ENCODE data around the gene ATG7.
"Not testable (repeated sequence)": the region's sequence is repeated elsewhere in the genome, so short reads cannot be mapped to it uniquely, and the experiment has no call there.

The ATG7 gene

DNA sequence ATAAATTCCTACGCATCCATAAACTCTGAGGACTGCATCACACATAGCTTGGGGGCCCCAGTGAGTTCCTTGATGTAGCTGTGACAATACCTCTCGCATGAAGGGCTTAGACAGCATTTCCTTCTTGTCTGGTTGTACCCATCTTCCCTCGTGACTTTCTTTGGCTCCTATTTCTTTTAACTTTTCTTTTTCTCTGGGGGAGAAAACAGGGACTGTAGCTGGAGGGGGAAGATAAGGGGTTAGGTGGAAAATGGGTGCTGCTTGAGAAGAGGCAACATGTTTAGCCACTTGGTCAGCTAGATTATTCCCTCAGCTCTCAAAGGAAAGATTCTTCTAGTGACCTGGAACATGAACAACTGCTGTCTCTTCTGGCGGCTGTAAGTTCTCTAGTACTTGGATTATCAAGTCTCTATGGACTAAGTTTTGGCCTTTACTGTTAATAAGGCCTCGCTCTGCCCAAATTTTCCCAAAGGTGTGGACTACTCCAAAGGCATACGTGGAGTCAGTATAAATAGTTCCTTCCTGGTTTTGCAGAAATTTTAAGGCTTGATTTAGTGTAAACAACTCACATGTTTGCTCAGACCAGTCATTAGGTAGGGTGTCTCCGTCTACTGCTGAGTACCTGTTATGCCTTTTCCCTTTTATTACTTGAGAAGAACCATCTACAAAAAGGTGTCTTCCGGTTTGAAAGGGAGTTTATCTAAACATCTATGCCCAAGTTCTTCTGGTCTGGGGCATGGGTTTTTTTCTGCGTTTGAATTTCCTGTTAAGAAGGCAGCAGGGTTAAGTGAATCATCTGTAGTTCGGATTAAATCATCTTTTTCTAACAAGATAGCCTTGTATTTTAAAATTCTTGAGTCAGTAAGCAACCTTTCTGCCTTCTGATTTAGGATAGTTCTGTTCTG is 21.0 kb upstream of the ATG7 start:
- no peak for DNase-seq (ENCODE audit: low read depth)
- TF ChIP-seq, protein P1, sequence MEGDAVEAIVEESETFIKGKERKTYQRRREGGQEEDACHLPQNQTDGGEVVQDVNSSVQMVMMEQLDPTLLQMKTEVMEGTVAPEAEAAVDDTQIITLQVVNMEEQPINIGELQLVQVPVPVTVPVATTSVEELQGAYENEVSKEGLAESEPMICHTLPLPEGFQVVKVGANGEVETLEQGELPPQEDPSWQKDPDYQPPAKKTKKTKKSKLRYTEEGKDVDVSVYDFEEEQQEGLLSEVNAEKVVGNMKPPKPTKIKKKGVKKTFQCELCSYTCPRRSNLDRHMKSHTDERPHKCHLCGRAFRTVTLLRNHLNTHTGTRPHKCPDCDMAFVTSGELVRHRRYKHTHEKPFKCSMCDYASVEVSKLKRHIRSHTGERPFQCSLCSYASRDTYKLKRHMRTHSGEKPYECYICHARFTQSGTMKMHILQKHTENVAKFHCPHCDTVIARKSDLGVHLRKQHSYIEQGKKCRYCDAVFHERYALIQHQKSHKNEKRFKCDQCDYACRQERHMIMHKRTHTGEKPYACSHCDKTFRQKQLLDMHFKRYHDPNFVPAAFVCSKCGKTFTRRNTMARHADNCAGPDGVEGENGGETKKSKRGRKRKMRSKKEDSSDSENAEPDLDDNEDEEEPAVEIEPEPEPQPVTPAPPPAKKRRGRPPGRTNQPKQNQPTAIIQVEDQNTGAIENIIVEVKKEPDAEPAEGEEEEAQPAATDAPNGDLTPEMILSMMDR (IDR thresholded peaks at IDR 0.05; ENCODE audit: insufficient read depth, low read depth, low read length, missing control alignments), result no peak
- H3K4me3 ChIP-seq (ENCODE audit: low read depth, low read length), result no peak overlapping the region

DNA sequence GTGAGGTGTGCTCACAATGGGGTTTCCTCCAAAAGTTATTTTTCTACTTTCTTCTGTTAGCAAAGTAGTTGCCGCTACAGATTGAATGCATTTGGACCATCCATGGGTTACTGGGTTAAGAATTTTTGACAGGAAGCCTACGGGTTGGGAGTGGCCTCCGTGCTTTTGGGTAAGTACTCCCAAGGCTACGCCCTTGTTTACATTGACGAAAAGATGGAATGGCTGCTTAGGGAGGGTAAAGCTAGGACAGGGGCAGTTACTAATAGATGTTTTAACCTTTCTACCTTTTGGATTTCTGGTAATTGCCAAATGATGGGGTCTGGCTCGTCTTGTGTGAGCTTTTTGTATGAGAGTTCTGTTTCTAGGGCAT is 20.4 kb upstream of the ATG7 start:
- no peak for DNase-seq (ENCODE audit: low read depth)
- TF ChIP-seq, protein P1 (IDR thresholded peaks at IDR 0.05; ENCODE audit: insufficient read depth, low read depth, low read length, missing control alignments), result no peak

DNA sequence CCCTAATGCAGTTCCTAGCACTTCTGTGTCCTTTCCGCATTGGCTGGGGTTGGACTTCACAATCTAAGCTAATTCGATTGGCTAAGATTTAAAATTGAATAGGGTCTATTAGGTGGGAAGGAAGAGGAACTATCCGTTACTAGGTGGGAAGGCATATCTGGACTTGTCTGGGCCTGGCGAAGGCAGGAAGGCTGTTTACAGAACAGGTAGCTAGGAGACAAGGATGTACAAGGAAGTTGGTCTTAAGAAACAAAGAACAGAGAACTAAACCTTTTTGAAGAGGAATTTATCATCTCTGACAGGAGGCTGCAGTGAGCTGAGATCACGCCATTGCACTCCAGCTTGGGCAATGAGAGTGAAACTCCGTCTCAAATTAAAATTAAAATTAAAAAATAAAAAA is 17.3 kb upstream of the ATG7 start:
- DNase-seq (ENCODE audit: low read depth), result no peak
- no peak overlapping the region for H3K4me3 ChIP-seq (ENCODE audit: low read depth, low read length)
- TF ChIP-seq, protein P1 (IDR thresholded peaks at IDR 0.05; ENCODE audit: insufficient read depth, low read depth, low read length, missing control alignments), result no peak

More for the DNA sequence above, 20.4 kb upstream of the ATG7 start:
- H3K4me3 ChIP-seq (ENCODE audit: low read depth, low read length), result no peak overlapping the region

DNA sequence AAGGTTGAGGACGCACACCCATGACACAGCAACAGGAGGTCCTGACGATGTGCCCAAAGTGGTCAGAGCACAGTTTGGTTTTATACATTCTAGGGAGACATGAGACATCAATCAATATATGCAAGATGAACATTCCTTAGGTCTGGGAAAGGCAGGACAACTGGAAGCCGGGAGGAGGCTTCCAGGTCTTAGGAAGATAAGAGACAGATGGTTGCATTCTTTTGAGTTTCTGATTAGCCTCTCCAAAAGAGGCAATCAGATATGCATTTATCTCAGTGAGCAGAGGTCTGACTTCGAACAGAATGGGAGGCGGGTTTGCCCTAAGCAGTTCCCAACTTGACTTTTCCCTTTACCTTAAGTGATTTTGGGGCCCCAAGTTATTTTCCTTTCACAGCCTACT is 16.7 kb upstream of the ATG7 start:
- H3K4me3 ChIP-seq (ENCODE audit: low read depth, low read length); DNase-seq (ENCODE audit: low read depth): not testable (repeated sequence)

DNA sequence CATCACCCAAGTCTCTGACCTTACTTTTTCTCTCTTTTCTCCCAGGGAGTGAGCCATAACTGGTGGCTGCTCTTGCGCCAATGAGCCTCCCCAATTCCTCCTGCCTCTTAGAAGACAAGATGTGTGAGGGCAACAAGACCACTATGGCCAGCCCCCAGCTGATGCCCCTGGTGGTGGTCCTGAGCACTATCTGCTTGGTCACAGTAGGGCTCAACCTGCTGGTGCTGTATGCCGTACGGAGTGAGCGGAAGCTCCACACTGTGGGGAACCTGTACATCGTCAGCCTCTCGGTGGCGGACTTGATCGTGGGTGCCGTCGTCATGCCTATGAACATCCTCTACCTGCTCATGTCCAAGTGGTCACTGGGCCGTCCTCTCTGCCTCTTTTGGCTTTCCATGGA is 13.2 kb upstream of the ATG7 start:
- DNase-seq (ENCODE audit: low read depth), result no peak
- TF ChIP-seq, protein P1 (IDR thresholded peaks at IDR 0.05; ENCODE audit: insufficient read depth, low read depth, low read length, missing control alignments), result no peak
- H3K4me3 ChIP-seq (ENCODE audit: low read depth, low read length), result no peak overlapping the region

DNA sequence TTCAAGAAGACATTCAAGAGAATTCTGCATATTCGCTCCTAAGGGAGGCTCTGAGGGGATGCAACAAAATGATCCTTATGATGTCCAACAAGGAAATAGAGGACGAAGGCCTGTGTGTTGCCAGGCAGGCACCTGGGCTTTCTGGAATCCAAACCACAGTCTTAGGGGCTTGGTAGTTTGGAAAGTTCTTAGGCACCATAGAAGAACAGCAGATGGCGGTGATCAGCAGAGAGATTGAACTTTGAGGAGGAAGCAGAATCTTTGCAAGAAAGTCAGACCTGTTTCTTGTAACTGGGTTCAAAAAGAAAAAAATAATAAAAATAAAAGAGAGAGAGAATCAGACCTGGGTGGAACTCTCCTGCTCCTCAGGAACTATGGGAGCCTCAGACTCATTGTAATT is 11.7 kb upstream of the ATG7 start:
- no peak overlapping the region for H3K4me3 ChIP-seq (ENCODE audit: low read depth, low read length)
- DNase-seq (ENCODE audit: low read depth), result no peak
- TF ChIP-seq, protein P1 (IDR thresholded peaks at IDR 0.05; ENCODE audit: insufficient read depth, low read depth, low read length, missing control alignments), result no peak

DNA sequence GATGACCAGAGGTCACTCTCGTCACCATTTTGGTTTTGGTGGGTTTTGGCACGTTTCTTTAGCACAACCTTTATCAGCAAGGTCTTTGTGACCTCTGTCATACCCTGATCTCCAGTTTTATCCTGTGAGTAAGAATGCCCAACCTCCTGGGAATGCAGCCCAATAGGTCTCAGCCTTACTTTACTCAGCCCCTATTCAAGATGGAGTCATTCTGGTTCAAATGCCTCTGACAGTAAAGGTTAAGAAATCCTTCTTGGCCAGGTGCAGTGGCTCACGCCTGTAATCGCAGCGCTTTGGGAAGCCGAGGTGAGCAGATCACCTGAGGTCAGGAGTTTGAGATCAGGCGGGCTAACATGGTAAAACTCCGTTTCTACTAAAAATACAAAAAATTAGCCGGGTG is 3.2 kb upstream of the ATG7 start:
- DNase-seq (ENCODE audit: low read depth), result no peak
- TF ChIP-seq, protein P1 (IDR thresholded peaks at IDR 0.05; ENCODE audit: insufficient read depth, low read depth, low read length, missing control alignments), result no peak
- H3K4me3 ChIP-seq (ENCODE audit: low read depth, low read length), result no peak overlapping the region
